Stimulated activated CD4-positive, alpha-beta T cell treated with anti-CD3 and anti-CD28 coated beads, TNF-alpha, amount 100 ng/mL, for 4 hours (primary cell): Measurements from ENCODE around the gene IL7R.
A peak's percentile ranks its signal among the peaks of the same experiment; 100 is the strongest.
"Not testable (repeated sequence)": the region's sequence is repeated elsewhere in the genome, so short reads cannot be mapped to it uniquely, and the experiment has no call there.

ENCODE experiments used
- DNase-seq, 3 experiments: peaks; one replicate each; pipeline ENCODE4 v3.0.0-alpha.2; 2020; ENCODE audit warnings: low read depth in 3 of 3

Gene IL7R

GRCh38 chr5:35838370-35839042 is 18.2 kb upstream of the IL7R start:
- DNase-seq: no peak

- DNase-seq: no peak
Observed at GRCh38 chr5:35842856-35843255, 13.8 kb upstream of the IL7R start.

- not testable (repeated sequence) for DNase-seq
Observed at GRCh38 chr5:35845508-35845907, 11.2 kb upstream of the IL7R start.

GRCh38 chr5:35847491-35847890 is 9.2 kb upstream of the IL7R start:
- no peak for DNase-seq

GRCh38 chr5:35847961-35848360 is 8.7 kb upstream of the IL7R start:
- DNase-seq: no peak

GRCh38 chr5:35849860-35850259 is 6.8 kb upstream of the IL7R start:
- no peak for DNase-seq

- no peak for DNase-seq
Observed at GRCh38 chr5:35850967-35851680, 5.6 kb upstream of the IL7R start.

- peak in 1 of 3 experiments; percentile 27 for DNase-seq
Observed at GRCh38 chr5:35852084-35852734, 4.5 kb upstream of the IL7R start.

- no peak for DNase-seq
Observed at GRCh38 chr5:35852773-35853172, 3.9 kb upstream of the IL7R start.

- peak in 1 of 3 experiments; percentile 30 for DNase-seq
Observed at GRCh38 chr5:35853631-35854030, 3.1 kb upstream of the IL7R start.

GRCh38 chr5:35854248-35854647 is 2.4 kb upstream of the IL7R start:
- DNase-seq: peak in 2 of 3 experiments; percentile 40 to 68

GRCh38 chr5:35855187-35855586 is 1.5 kb upstream of the IL7R start:
- DNase-seq: no peak

- not testable (repeated sequence) for DNase-seq
Observed at GRCh38 chr5:35856186-35856764, 416 bp upstream of the IL7R start.

GRCh38 chr5:35857606-35858205 is 1.0 kb downstream of the IL7R start:
- no peak for DNase-seq

GRCh38 chr5:35859101-35859661 is 2.5 kb downstream of the IL7R start:
- no peak for DNase-seq

GRCh38 chr5:35860686-35861085 is 4.0 kb downstream of the IL7R start:
- no peak for DNase-seq

GRCh38 chr5:35861718-35862117 is 5.0 kb downstream of the IL7R start:
- DNase-seq: no peak

- DNase-seq: no peak
Observed at GRCh38 chr5:35862126-35862525, 5.4 kb downstream of the IL7R start.

- DNase-seq: no peak
Observed at GRCh38 chr5:35863159-35863558, 6.5 kb downstream of the IL7R start.

- no peak for DNase-seq
Observed at GRCh38 chr5:35867998-35868397, 11.3 kb downstream of the IL7R start.

GRCh38 chr5:35869685-35870277 is 13.1 kb downstream of the IL7R start:
- DNase-seq: no peak
